ENCODE results near the gene ELF4.

Gene ELF4

GRCh38 chrX:130051176-130051845 lies 59.0 kb downstream of the ELF4 start:
- Histone ChIP-seq H3K4me3 (ENCODE audit: low read length) (no peak overlapping the region), H3K9ac (ENCODE audit: low read length) (no peak overlapping the region), H3K9me3 (ENCODE audit: control insufficient read depth, low read length) (no peaks in the 10 kb centered on the region), H3K36me3 (ENCODE audit: control insufficient read depth, insufficient read depth, low read length) (no peaks in the 10 kb centered on the region), H3K27me3 (ENCODE audit: control insufficient read depth, insufficient read depth, low read length) (no peaks in the 10 kb centered on the region), H3K4me1 (ENCODE audit: control insufficient read depth, insufficient read depth, low read length) (no peaks in the 10 kb centered on the region)

GRCh38 chrX:130049821-130050220 lies 60.5 kb downstream of the ELF4 start:
- H3K36me3 ChIP-seq (ENCODE audit: control insufficient read depth, insufficient read depth, low read length), result no peaks in the 10 kb centered on the region
- no peaks in the 10 kb centered on the region for H3K4me1 ChIP-seq (ENCODE audit: control insufficient read depth, insufficient read depth, low read length)
- H3K9ac ChIP-seq (ENCODE audit: low read length), result no peak overlapping the region
- no peaks in the 10 kb centered on the region for H3K9me3 ChIP-seq (ENCODE audit: control insufficient read depth, low read length)
- H3K4me3 ChIP-seq (ENCODE audit: low read length), result no peak overlapping the region
- H3K27me3 ChIP-seq (ENCODE audit: control insufficient read depth, insufficient read depth, low read length), result no peaks in the 10 kb centered on the region

- H3K9me3 ChIP-seq (ENCODE audit: control insufficient read depth, low read length), result no peaks in the 10 kb centered on the region
- H3K4me3 ChIP-seq (ENCODE audit: low read length), result no peak overlapping the region
- H3K4me1 ChIP-seq (ENCODE audit: control insufficient read depth, insufficient read depth, low read length), result no peaks in the 10 kb centered on the region
- no peak overlapping the region for H3K9ac ChIP-seq (ENCODE audit: low read length)
- no peaks in the 10 kb centered on the region for H3K36me3 ChIP-seq (ENCODE audit: control insufficient read depth, insufficient read depth, low read length)
- no peaks in the 10 kb centered on the region for H3K27me3 ChIP-seq (ENCODE audit: control insufficient read depth, insufficient read depth, low read length)
Observed at GRCh38 chrX:130048686-130049222, 61.5 kb downstream of the ELF4 start.

GRCh38 chrX:130047416-130047815 lies 62.9 kb downstream of the ELF4 start:
- Histone ChIP-seq H3K36me3 (ENCODE audit: control insufficient read depth, insufficient read depth, low read length) (no peaks in the 10 kb centered on the region), H3K4me3 (ENCODE audit: low read length) (no peak overlapping the region), H3K9me3 (ENCODE audit: control insufficient read depth, low read length) (no peaks in the 10 kb centered on the region), H3K27me3 (ENCODE audit: control insufficient read depth, insufficient read depth, low read length) (no peaks in the 10 kb centered on the region), H3K9ac (ENCODE audit: low read length) (no peak overlapping the region), H3K4me1 (ENCODE audit: control insufficient read depth, insufficient read depth, low read length) (no peaks in the 10 kb centered on the region)

GRCh38 chrX:130039847-130040246 lies 70.5 kb downstream of the ELF4 start:
- no peaks in the 10 kb centered on the region for H3K9me3 ChIP-seq (ENCODE audit: control insufficient read depth, low read length)
- H3K9ac ChIP-seq (ENCODE audit: low read length), result no peak overlapping the region
- no peaks in the 10 kb centered on the region for H3K4me1 ChIP-seq (ENCODE audit: control insufficient read depth, insufficient read depth, low read length)
- no peaks in the 10 kb centered on the region for H3K27me3 ChIP-seq (ENCODE audit: control insufficient read depth, insufficient read depth, low read length)
- H3K4me3 ChIP-seq (ENCODE audit: low read length), result no peak overlapping the region
- H3K36me3 ChIP-seq (ENCODE audit: control insufficient read depth, insufficient read depth, low read length), result no peaks in the 10 kb centered on the region

- Histone ChIP-seq H3K4me3 (ENCODE audit: low read length) (no peak overlapping the region), H3K36me3 (ENCODE audit: control insufficient read depth, insufficient read depth, low read length) (no peaks in the 10 kb centered on the region), H3K9ac (ENCODE audit: low read length) (no peak overlapping the region), H3K27me3 (ENCODE audit: control insufficient read depth, insufficient read depth, low read length) (no peaks in the 10 kb centered on the region), H3K9me3 (ENCODE audit: control insufficient read depth, low read length) (no peaks in the 10 kb centered on the region), H3K4me1 (ENCODE audit: control insufficient read depth, insufficient read depth, low read length) (no peaks in the 10 kb centered on the region)
Observed at GRCh38 chrX:130034178-130034577, 76.1 kb downstream of the ELF4 start.

- no peaks in the 10 kb centered on the region for H3K4me1 ChIP-seq (ENCODE audit: control insufficient read depth, insufficient read depth, low read length)
- H3K27me3 ChIP-seq (ENCODE audit: control insufficient read depth, insufficient read depth, low read length), result no peaks in the 10 kb centered on the region
- H3K36me3 ChIP-seq (ENCODE audit: control insufficient read depth, insufficient read depth, low read length), result no peaks in the 10 kb centered on the region
- no peak overlapping the region for H3K4me3 ChIP-seq (ENCODE audit: low read length)
- no peaks in the 10 kb centered on the region for H3K9me3 ChIP-seq (ENCODE audit: control insufficient read depth, low read length)
- H3K9ac ChIP-seq (ENCODE audit: low read length), result no peak overlapping the region
Observed at GRCh38 chrX:130032552-130032951, 77.7 kb downstream of the ELF4 start.

GRCh38 chrX:130030826-130031225 lies 79.5 kb downstream of the ELF4 start:
- H3K4me1 ChIP-seq (ENCODE audit: control insufficient read depth, insufficient read depth, low read length), result no peaks in the 10 kb centered on the region
- H3K9me3 ChIP-seq (ENCODE audit: control insufficient read depth, low read length), result no peaks in the 10 kb centered on the region
- no peak overlapping the region for H3K4me3 ChIP-seq (ENCODE audit: low read length)
- no peaks in the 10 kb centered on the region for H3K36me3 ChIP-seq (ENCODE audit: control insufficient read depth, insufficient read depth, low read length)
- no peaks in the 10 kb centered on the region for H3K27me3 ChIP-seq (ENCODE audit: control insufficient read depth, insufficient read depth, low read length)
- H3K9ac ChIP-seq (ENCODE audit: low read length), result no peak overlapping the region

GRCh38 chrX:130028196-130028595 lies 82.1 kb downstream of the ELF4 start:
- H3K27me3 ChIP-seq (ENCODE audit: control insufficient read depth, insufficient read depth, low read length), result no peaks in the 10 kb centered on the region
- H3K9ac ChIP-seq (ENCODE audit: low read length), result no peak overlapping the region
- H3K4me1 ChIP-seq (ENCODE audit: control insufficient read depth, insufficient read depth, low read length), result peaks cover 5% of the 10 kb centered on the region
- no peak overlapping the region for H3K4me3 ChIP-seq (ENCODE audit: low read length)
- no peaks in the 10 kb centered on the region for H3K9me3 ChIP-seq (ENCODE audit: control insufficient read depth, low read length)
- H3K36me3 ChIP-seq (ENCODE audit: control insufficient read depth, insufficient read depth, low read length), result no peaks in the 10 kb centered on the region

GRCh38 chrX:130027569-130027968 lies 82.7 kb downstream of the ELF4 start:
- H3K4me1 ChIP-seq (ENCODE audit: control insufficient read depth, insufficient read depth, low read length), result peaks cover 5% of the 10 kb centered on the region
- no peaks in the 10 kb centered on the region for H3K9me3 ChIP-seq (ENCODE audit: control insufficient read depth, low read length)
- H3K36me3 ChIP-seq (ENCODE audit: control insufficient read depth, insufficient read depth, low read length), result no peaks in the 10 kb centered on the region
- H3K27me3 ChIP-seq (ENCODE audit: control insufficient read depth, insufficient read depth, low read length), result no peaks in the 10 kb centered on the region
- no peak overlapping the region for H3K4me3 ChIP-seq (ENCODE audit: low read length)
- no peak overlapping the region for H3K9ac ChIP-seq (ENCODE audit: low read length)

- Histone ChIP-seq H3K9me3 (ENCODE audit: control insufficient read depth, low read length) (no peaks in the 10 kb centered on the region), H3K9ac (ENCODE audit: low read length) (no peak overlapping the region), H3K27me3 (ENCODE audit: control insufficient read depth, insufficient read depth, low read length) (no peaks in the 10 kb centered on the region), H3K4me3 (ENCODE audit: low read length) (no peak overlapping the region), H3K4me1 (ENCODE audit: control insufficient read depth, insufficient read depth, low read length) (peaks cover 5% of the 10 kb centered on the region), H3K36me3 (ENCODE audit: control insufficient read depth, insufficient read depth, low read length) (no peaks in the 10 kb centered on the region)
Observed at GRCh38 chrX:130025256-130025655, 85.0 kb downstream of the ELF4 start.

GRCh38 chrX:130024127-130024526 lies 86.2 kb downstream of the ELF4 start:
- no peak overlapping the region for H3K9ac ChIP-seq (ENCODE audit: low read length)

More at GRCh38 chrX:130024127-130024526, 86.2 kb downstream of the ELF4 start:
- peaks cover 5% of the 10 kb centered on the region for H3K4me1 ChIP-seq (ENCODE audit: control insufficient read depth, insufficient read depth, low read length)
- no peaks in the 10 kb centered on the region for H3K36me3 ChIP-seq (ENCODE audit: control insufficient read depth, insufficient read depth, low read length)
- H3K4me3 ChIP-seq (ENCODE audit: low read length), result no peak overlapping the region
- no peaks in the 10 kb centered on the region for H3K27me3 ChIP-seq (ENCODE audit: control insufficient read depth, insufficient read depth, low read length)
- H3K9me3 ChIP-seq (ENCODE audit: control insufficient read depth, low read length), result no peaks in the 10 kb centered on the region
